ENCODE results near the gene CST7. TPM values are rescaled to one million over a fixed set of nuclear protein-coding genes. Genes with fewer than 3 reads are reported as not detected.

The CST7 gene
- total RNA-seq, 1 experiment from 2014 or later: not detected

DNA sequence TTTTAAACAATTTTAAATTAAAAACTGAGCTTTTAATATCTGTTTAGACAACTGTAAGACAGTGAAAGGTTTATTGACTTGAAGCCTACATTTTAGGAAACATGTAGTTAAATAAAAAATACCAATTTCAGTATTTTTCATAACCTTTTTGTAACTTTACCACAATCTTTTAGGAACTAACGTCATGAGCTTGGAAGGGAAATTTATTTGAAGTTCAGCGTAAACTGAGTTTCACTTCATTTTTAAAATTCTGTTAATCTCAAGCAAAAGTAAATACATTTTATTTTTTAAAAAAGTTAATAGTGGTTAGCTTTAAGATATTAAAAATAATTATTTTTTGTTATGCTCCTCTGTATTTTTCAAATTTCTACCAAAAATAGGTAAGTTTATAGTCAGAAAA lies 5.5 kb downstream of the CST7 start:
- Mint-ChIP-seq H3K4me3 (no peak overlapping the region), H3K36me3 (ENCODE audit: insufficient read depth in 1 of 3, low read depth in 3 of 3) (peaks cover 0 to 3% (median 0%) of the 10 kb centered on the region in 3 experiments; a peak in 2 of 7 replicates), H3K4me1 (peaks cover 6 to 15% of the 10 kb centered on the region in 2 experiments), H3K27ac (no peak overlapping the region), H3K27me3 (ENCODE audit: low read depth) (no peaks in the 10 kb centered on the region; the same call in 1 of the 2 replicates), H3K9me3 (no peaks in the 10 kb centered on the region; a peak in 1 of 5 replicates)
- H4K8ac ChIP-seq (replicated peaks; ENCODE audit: insufficient read length, low read depth, low read length): no peak overlapping the region
- no peaks in the 10 kb centered on the region for H4K20me1 ChIP-seq (ENCODE audit: control insufficient read depth, insufficient read depth, insufficient read length)
- H3T11ph ChIP-seq (ENCODE audit: low read length): no peak overlapping the region
- H3K4me2 ChIP-seq (ENCODE audit: insufficient read depth, insufficient read length, low read length): no peak overlapping the region
- no peaks in the 10 kb centered on the region for H3K79me2 ChIP-seq (ENCODE audit: insufficient read depth, low read length)
- no peaks in the 10 kb centered on the region for H3K27me3 ChIP-seq (ENCODE audit: insufficient read depth, low read length)
- no peak overlapping the region for H3K18ac ChIP-seq (ENCODE audit: insufficient read length, low read depth, low read length)
- no peak overlapping the region for H2BK15ac ChIP-seq (ENCODE audit: low read depth, low read length)
- H3K27ac ChIP-seq (ENCODE audit: insufficient read length, low read depth, low read length): no peak overlapping the region
- H4K5ac ChIP-seq (ENCODE audit: insufficient read length, low read depth, low read length): no peak overlapping the region
- no peaks in the 10 kb centered on the region for H3K23me2 ChIP-seq (ENCODE audit: insufficient read length, low read depth, low read length, poor library complexity, severe bottlenecking)
- no peak overlapping the region for H2BK12ac ChIP-seq (ENCODE audit: insufficient read length, low read depth, low read length)
- H2BK120ac ChIP-seq (ENCODE audit: low read depth, low read length, poor library complexity, severe bottlenecking): no peak overlapping the region
- no peak overlapping the region for H2AFZ ChIP-seq (ENCODE audit: low read length)
- no peak overlapping the region for H2BK5ac ChIP-seq (ENCODE audit: insufficient read length, low read length)
- no peak for DNase-seq
- H3K79me1 ChIP-seq (ENCODE audit: insufficient read depth, low read depth, low read length, poor library complexity, severe bottlenecking): no peaks in the 10 kb centered on the region
- no CpG with 5 or more reads among the region's 2 CpGs for WGBS (ENCODE audit: extremely low coverage, insufficient read length, low lambda C conversion rate)
- no peaks in the 10 kb centered on the region for H3K9me3 ChIP-seq (ENCODE audit: control insufficient read depth, low read depth, low read length)
- H2BK20ac ChIP-seq (ENCODE audit: low read depth, low read length, poor library complexity, severe bottlenecking): no peak overlapping the region
- H3K9ac ChIP-seq (ENCODE audit: extremely low read depth, insufficient read length, low read length): no peak overlapping the region
- no peak overlapping the region for H3K4ac ChIP-seq (ENCODE audit: low read depth, low read length)
- H3K14ac ChIP-seq (ENCODE audit: insufficient read depth, low read length): no peak overlapping the region
- H2AK5ac ChIP-seq (ENCODE audit: insufficient read length, low read length): no peak overlapping the region
- H3K4me1 ChIP-seq (ENCODE audit: insufficient read depth, low read length): no peaks in the 10 kb centered on the region
- H3K23ac ChIP-seq (ENCODE audit: insufficient read length, low read depth, low read length): no peak overlapping the region
- no peak overlapping the region for H3K56ac ChIP-seq (ENCODE audit: insufficient read length, low read depth, low read length)
- no peak for TF ChIP-seq CTCF (conservative IDR thresholded peaks at IDR 0.05)
- no peak overlapping the region for H4K91ac ChIP-seq (ENCODE audit: insufficient read length, low read depth, low read length)
